Measurements from ENCODE around the gene DNPEP.

The DNPEP gene

DNA sequence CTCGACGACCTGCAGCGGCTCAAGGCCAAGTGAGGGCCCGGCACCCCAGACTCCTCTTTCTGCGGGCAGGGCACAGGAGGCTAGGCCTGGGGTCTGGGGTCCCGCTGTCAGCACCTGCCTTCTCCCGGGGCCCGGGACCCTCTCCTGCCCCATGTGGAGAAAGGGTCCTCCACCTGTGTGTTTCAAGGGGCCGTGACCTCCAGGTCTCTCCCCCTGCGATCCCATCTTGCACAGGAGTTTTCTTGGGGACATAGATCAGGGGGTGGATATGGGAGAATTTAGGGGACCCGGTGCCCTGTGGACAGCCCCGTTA is 31.3 kb upstream of the DNPEP start:
- Histone ChIP-seq H3K27ac (ENCODE audit: insufficient read depth, low read depth, low read length, poor library complexity, severe bottlenecking) (no peak overlapping the region), H3K27me3 (ENCODE audit: control insufficient read depth, insufficient read depth, low read length, poor library complexity, severe bottlenecking) (peaks cover 3% of the 10 kb centered on the region), H3K36me3 (ENCODE audit: control insufficient read depth, insufficient read depth, low read length) (no peaks in the 10 kb centered on the region), H3K4me3 (ENCODE audit: insufficient read depth, low read depth, low read length) (no peak overlapping the region), H3K9me3 (ENCODE audit: control insufficient read depth, low read length) (no peaks in the 10 kb centered on the region), H3K4me1 (ENCODE audit: control insufficient read depth, insufficient read depth, low read length) (peaks cover 10% of the 10 kb centered on the region)
- WGBS, 2 experiments, result 93% methylated on average over 12 of the region's 12 CpGs

- Histone ChIP-seq H3K4me1 (ENCODE audit: control insufficient read depth, insufficient read depth, low read length) (peaks cover 10% of the 10 kb centered on the region), H3K27me3 (ENCODE audit: control insufficient read depth, insufficient read depth, low read length, poor library complexity, severe bottlenecking) (peaks cover 3% of the 10 kb centered on the region), H3K36me3 (ENCODE audit: control insufficient read depth, insufficient read depth, low read length) (no peaks in the 10 kb centered on the region), H3K9me3 (ENCODE audit: control insufficient read depth, low read length) (no peaks in the 10 kb centered on the region), H3K4me3 (ENCODE audit: insufficient read depth, low read depth, low read length) (no peak within 1 kb of the TSS), H3K27ac (ENCODE audit: insufficient read depth, low read depth, low read length, poor library complexity, severe bottlenecking) (no peak within 1 kb of the TSS)
- WGBS, 2 experiments, result 88% methylated on average over 98 of the region's 98 CpGs
Measured at GRCh38 chr2:219418155-219419011, 30.7 kb upstream of the DNPEP start, which contains the start of gene DES. TSS of gene DES (plus strand) at chr2:219418377. CDS start at chr2:219418463, 86 bp downstream.

DNA sequence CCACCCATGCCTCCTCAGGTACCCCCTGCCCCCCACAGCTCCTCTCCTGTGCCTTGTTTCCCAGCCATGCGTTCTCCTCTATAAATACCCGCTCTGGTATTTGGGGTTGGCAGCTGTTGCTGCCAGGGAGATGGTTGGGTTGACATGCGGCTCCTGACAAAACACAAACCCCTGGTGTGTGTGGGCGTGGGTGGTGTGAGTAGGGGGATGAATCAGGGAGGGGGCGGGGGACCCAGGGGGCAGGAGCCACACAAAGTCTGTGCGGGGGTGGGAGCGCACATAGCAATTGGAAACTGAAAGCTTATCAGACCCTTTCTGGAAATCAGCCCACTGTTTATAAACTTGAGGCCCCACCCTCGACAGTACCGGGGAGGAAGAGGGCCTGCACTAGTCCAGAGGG is 29.7 kb upstream of the DNPEP start:
- H3K27ac ChIP-seq (ENCODE audit: insufficient read depth, low read depth, low read length, poor library complexity, severe bottlenecking), result no peak overlapping the region
- H3K4me1 ChIP-seq (ENCODE audit: control insufficient read depth, insufficient read depth, low read length), result peaks cover 10% of the 10 kb centered on the region
- H3K4me3 ChIP-seq (ENCODE audit: insufficient read depth, low read depth, low read length), result no peak overlapping the region
- H3K27me3 ChIP-seq (ENCODE audit: control insufficient read depth, insufficient read depth, low read length, poor library complexity, severe bottlenecking), result peaks cover 3% of the 10 kb centered on the region
- no peaks in the 10 kb centered on the region for H3K36me3 ChIP-seq (ENCODE audit: control insufficient read depth, insufficient read depth, low read length)
- 74 to 82% methylated on average over 9 of the region's 9 CpGs for WGBS, 2 experiments
- no peaks in the 10 kb centered on the region for H3K9me3 ChIP-seq (ENCODE audit: control insufficient read depth, low read length)

- peaks cover 10% of the 10 kb centered on the region for H3K4me1 ChIP-seq (ENCODE audit: control insufficient read depth, insufficient read depth, low read length)
- no peak overlapping the region for H3K27ac ChIP-seq (ENCODE audit: insufficient read depth, low read depth, low read length, poor library complexity, severe bottlenecking)
- WGBS, 2 experiments, result 79 to 85% methylated on average over 4 of the region's 4 CpGs
Measured at GRCh38 chr2:219416938-219417337, 29.2 kb upstream of the DNPEP start.

DNA sequence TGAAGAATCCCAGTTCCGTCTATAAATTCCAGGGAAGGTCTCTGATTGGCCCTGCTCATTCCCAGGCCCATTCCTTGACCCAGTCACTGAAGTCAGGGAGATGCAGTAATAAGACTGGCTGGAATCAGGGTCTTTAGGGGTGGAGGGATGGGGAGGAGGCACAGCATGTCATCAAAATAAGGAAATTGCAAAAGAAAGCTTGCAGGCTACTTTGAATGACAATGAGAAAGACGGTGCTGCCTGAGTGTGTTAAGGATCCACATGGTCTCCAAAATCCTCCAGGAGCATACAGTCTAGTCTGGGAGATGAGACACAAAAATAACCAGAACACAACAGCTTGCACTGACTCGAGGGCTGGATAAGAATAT is 28.5 kb upstream of the DNPEP start:
- Histone ChIP-seq H3K4me3 (ENCODE audit: insufficient read depth, low read depth, low read length) (no peak overlapping the region), H3K4me1 (ENCODE audit: control insufficient read depth, insufficient read depth, low read length) (peaks cover 10% of the 10 kb centered on the region), H3K36me3 (ENCODE audit: control insufficient read depth, insufficient read depth, low read length) (no peaks in the 10 kb centered on the region), H3K27me3 (ENCODE audit: control insufficient read depth, insufficient read depth, low read length, poor library complexity, severe bottlenecking) (peaks cover 3% of the 10 kb centered on the region), H3K27ac (ENCODE audit: insufficient read depth, low read depth, low read length, poor library complexity, severe bottlenecking) (no peak overlapping the region), H3K9me3 (ENCODE audit: control insufficient read depth, low read length) (no peaks in the 10 kb centered on the region)
- 18 to 25% methylated on average over 3 of the region's 3 CpGs for WGBS, 2 experiments

More at GRCh38 chr2:219416938-219417337, 29.2 kb upstream of the DNPEP start:
- no peaks in the 10 kb centered on the region for H3K36me3 ChIP-seq (ENCODE audit: control insufficient read depth, insufficient read depth, low read length)
- no peaks in the 10 kb centered on the region for H3K9me3 ChIP-seq (ENCODE audit: control insufficient read depth, low read length)
- H3K4me3 ChIP-seq (ENCODE audit: insufficient read depth, low read depth, low read length), result no peak overlapping the region
- H3K27me3 ChIP-seq (ENCODE audit: control insufficient read depth, insufficient read depth, low read length, poor library complexity, severe bottlenecking), result peaks cover 3% of the 10 kb centered on the region

GRCh38 chr2:219415580-219416234 is 28.0 kb upstream of the DNPEP start:
- WGBS, 2 experiments, result 78 to 80% methylated on average over 5 of the region's 5 CpGs
- Histone ChIP-seq H3K4me3 (ENCODE audit: insufficient read depth, low read depth, low read length) (no peak overlapping the region), H3K36me3 (ENCODE audit: control insufficient read depth, insufficient read depth, low read length) (no peaks in the 10 kb centered on the region), H3K9me3 (ENCODE audit: control insufficient read depth, low read length) (no peaks in the 10 kb centered on the region), H3K4me1 (ENCODE audit: control insufficient read depth, insufficient read depth, low read length) (peaks cover 10% of the 10 kb centered on the region), H3K27me3 (ENCODE audit: control insufficient read depth, insufficient read depth, low read length, poor library complexity, severe bottlenecking) (peaks cover 3% of the 10 kb centered on the region), H3K27ac (ENCODE audit: insufficient read depth, low read depth, low read length, poor library complexity, severe bottlenecking) (no peak overlapping the region)

GRCh38 chr2:219414857-219415256 is 27.1 kb upstream of the DNPEP start:
- Histone ChIP-seq H3K4me3 (ENCODE audit: insufficient read depth, low read depth, low read length) (no peak overlapping the region), H3K27me3 (ENCODE audit: control insufficient read depth, insufficient read depth, low read length, poor library complexity, severe bottlenecking) (peaks cover 3% of the 10 kb centered on the region), H3K9me3 (ENCODE audit: control insufficient read depth, low read length) (no peaks in the 10 kb centered on the region), H3K4me1 (ENCODE audit: control insufficient read depth, insufficient read depth, low read length) (peaks cover 10% of the 10 kb centered on the region), H3K27ac (ENCODE audit: insufficient read depth, low read depth, low read length, poor library complexity, severe bottlenecking) (no peak overlapping the region), H3K36me3 (ENCODE audit: control insufficient read depth, insufficient read depth, low read length) (no peaks in the 10 kb centered on the region)
- WGBS, 2 experiments, result 92 to 97% methylated on average over 4 of the region's 4 CpGs

- H3K27me3 ChIP-seq (ENCODE audit: control insufficient read depth, insufficient read depth, low read length, poor library complexity, severe bottlenecking), result no peaks in the 10 kb centered on the region
- H3K27ac ChIP-seq (ENCODE audit: insufficient read depth, low read depth, low read length, poor library complexity, severe bottlenecking), result no peak overlapping the region
- no peaks in the 10 kb centered on the region for H3K36me3 ChIP-seq (ENCODE audit: control insufficient read depth, insufficient read depth, low read length)
- WGBS, 2 experiments, result 91 to 93% methylated on average over 8 of the region's 8 CpGs
- no peak overlapping the region for H3K4me3 ChIP-seq (ENCODE audit: insufficient read depth, low read depth, low read length)
- H3K4me1 ChIP-seq (ENCODE audit: control insufficient read depth, insufficient read depth, low read length), result no peaks in the 10 kb centered on the region
- no peaks in the 10 kb centered on the region for H3K9me3 ChIP-seq (ENCODE audit: control insufficient read depth, low read length)
Measured at GRCh38 chr2:219410390-219410789, 22.7 kb upstream of the DNPEP start.

DNA sequence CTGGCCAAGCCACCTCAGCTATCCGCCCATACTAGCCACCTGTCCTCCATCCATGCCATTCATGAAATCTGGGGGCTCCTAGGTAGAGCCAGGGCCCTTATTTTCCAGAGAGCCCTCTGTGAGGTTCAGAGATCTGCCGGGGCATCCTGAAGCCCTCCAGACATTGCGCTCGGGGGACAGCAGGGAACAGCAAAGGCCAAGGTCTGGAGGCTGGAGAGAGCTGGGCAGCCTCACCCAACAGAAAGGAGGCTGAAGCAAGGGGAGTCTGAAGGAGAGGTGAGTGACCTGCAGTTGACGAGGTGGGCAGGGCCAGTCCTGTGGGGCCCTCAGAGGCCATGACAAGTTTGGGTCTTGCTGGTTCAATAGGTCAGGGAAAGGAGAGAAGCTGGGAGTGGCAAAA is 21.9 kb upstream of the DNPEP start:
- H3K36me3 ChIP-seq (ENCODE audit: control insufficient read depth, insufficient read depth, low read length), result no peaks in the 10 kb centered on the region
- no peaks in the 10 kb centered on the region for H3K9me3 ChIP-seq (ENCODE audit: control insufficient read depth, low read length)
- no peak overlapping the region for H3K4me3 ChIP-seq (ENCODE audit: insufficient read depth, low read depth, low read length)
- peaks cover 6% of the 10 kb centered on the region for H3K4me1 ChIP-seq (ENCODE audit: control insufficient read depth, insufficient read depth, low read length)
- H3K27ac ChIP-seq (ENCODE audit: insufficient read depth, low read depth, low read length, poor library complexity, severe bottlenecking), result no peak overlapping the region
- WGBS, 2 experiments, result 92 to 97% methylated on average over 5 of the region's 5 CpGs
- no peaks in the 10 kb centered on the region for H3K27me3 ChIP-seq (ENCODE audit: control insufficient read depth, insufficient read depth, low read length, poor library complexity, severe bottlenecking)

DNA sequence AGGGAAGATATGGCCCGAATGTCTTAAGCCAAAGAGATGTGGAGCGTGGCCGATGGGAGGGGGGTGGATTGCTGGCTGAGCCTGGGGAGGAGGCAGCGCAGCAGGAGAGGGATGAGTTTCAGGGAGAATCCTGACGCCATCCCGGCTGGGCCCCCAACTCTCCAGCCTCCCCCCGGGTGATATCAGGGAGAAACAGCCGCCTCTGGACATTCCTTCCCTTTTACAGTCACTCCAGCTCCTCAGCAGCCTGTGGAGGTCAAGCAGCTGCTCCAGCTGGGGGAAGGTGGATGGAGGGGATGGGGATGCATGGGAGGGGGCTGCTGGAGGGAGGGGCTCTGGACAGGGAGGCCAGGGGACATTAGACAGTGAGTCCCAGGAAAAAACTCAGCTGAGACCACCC is 20.9 kb upstream of the DNPEP start:
- no peaks in the 10 kb centered on the region for H3K36me3 ChIP-seq (ENCODE audit: control insufficient read depth, insufficient read depth, low read length)
- H3K4me1 ChIP-seq (ENCODE audit: control insufficient read depth, insufficient read depth, low read length), result peaks cover 10% of the 10 kb centered on the region
- H3K4me3 ChIP-seq (ENCODE audit: insufficient read depth, low read depth, low read length), result no peak overlapping the region
- no peaks in the 10 kb centered on the region for H3K27me3 ChIP-seq (ENCODE audit: control insufficient read depth, insufficient read depth, low read length, poor library complexity, severe bottlenecking)
- no peaks in the 10 kb centered on the region for H3K9me3 ChIP-seq (ENCODE audit: control insufficient read depth, low read length)
- no peak overlapping the region for H3K27ac ChIP-seq (ENCODE audit: insufficient read depth, low read depth, low read length, poor library complexity, severe bottlenecking)
- 77 to 81% methylated on average over 8 of the region's 8 CpGs for WGBS, 2 experiments

Measured in ectodermal cell (in vitro differentiated cells).